HG02798 (cell line): ENCODE results near the gene CLIP2.
"Not testable (repeated sequence)": the region's sequence is repeated elsewhere in the genome, so short reads cannot be mapped to it uniquely, and the experiment has no call there.

Experiments
- ATAC-seq: cut with Tn5 transposase; IDR thresholded peaks from one replicate; pipeline ENCODE4 v1.9.1; 2021; ENCODE audit warnings: mild to moderate bottlenecking; ENCODE audit not compliant: unreplicated experiment, poor library complexity

CLIP2 gene

DNA sequence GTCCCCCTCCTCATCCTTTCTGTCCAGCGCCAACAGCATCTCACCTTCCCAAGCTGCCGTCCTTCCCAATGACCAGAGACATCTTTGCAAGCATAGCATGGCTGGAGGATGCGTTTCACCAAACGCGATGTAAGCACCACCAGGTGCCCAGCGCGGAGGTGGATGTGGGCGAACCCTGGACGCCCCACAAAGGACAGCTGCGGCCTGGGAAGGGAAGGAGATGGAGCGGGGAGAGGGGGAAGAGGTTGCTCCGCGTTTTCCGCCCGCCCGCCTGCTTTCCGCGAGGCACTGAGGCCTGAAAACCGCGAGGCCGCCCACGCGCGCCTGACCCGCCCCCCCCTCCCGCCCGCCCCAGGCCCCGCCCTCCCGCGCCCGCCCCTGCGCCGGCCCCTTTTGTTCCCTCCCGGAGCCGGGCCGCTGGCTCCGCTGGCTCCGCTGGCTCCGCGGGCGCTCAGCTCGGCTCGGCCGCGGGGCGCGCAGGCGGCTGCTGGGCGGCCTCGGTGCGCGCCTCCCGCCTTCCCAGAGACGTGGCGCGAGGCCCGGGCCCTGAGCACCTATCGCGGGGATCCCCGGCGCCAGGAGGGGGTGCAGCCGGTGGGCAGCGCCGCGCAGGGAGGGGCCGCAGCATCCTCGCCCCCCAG is at the start of gene CLIP2:
Gene CLIP2, plus strand, starts transcription at position 390 of the 641 bp plus-strand sequence. CDS start 28,140 bp downstream, outside the sequence.
- ATAC-seq = peak; percentile 54

DNA sequence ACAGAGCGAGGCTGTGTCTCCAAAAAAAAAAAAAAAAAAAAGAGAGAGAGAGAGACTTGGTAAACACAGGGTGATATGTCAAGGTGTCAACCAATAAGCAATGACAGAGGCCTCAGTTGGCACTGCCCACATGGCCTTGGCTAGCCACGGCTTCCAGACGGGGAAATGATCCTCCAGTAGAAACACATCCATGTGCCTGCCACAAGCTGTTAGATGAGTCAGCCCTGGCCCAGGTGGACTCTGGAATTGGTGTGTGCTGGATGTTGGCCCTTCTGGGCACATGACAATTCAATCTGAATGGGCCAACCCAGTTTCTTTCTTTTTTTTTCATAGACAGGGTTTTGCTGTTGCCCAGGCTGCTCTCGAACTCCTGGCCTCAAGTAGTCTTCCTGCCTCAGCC is 48.7 kb upstream of the CLIP2 start:
- no peak for ATAC-seq

DNA sequence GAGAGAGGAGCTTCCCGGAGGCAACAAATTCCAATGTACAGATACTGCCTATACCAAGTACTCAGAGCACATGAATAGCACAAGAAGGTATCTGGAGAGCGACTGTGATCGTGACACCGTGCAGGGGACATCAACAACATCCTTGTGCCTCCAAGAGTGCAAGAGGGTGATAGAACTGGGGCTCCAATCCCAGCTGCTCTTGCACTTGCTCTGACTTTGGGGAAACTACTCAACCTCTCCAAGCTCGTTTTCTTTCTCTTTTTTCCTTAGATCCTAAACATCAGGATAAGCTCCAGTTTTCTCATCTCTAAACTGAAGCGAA is 47.1 kb upstream of the CLIP2 start:
- no peak for ATAC-seq

DNA sequence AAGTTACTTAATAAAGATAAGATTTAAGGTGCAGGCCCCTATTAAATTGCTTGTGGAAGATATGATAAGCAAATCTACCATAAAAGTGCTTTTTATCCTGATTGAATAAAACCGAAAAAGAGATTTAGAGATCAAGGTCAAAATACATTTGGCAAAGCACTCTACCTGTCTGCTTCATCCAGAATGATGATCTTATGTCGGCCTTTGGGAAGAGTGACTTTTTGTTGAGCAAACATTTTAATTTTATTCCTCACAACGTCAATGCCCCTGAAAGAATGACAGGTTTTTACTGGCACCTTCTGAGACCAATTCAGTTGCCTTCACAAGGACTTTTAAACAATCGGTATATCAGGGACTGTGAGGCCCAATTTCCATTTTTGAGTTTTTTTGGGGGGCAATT is 42.7 kb upstream of the CLIP2 start:
- ATAC-seq = no peak

DNA sequence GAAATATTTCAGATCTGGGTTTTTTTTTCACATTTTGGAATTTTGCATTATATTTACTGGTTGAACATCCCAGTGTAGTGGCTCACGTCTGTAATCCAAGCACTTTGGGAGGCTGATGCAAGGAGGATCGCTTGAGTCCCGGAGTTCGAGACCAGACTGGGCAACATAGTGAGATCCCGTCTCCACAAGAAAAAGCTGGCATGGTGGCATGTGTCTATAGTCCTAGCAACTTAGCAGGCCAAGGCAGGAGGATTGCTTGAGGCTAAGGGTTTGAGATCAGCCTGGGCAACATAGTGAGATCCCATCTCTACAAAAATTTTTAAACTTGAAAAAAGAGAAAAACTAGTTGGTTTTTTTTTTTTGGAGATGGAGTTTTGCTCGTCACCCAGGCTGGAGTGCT is 41.1 kb upstream of the CLIP2 start:
- ATAC-seq = no peak

DNA sequence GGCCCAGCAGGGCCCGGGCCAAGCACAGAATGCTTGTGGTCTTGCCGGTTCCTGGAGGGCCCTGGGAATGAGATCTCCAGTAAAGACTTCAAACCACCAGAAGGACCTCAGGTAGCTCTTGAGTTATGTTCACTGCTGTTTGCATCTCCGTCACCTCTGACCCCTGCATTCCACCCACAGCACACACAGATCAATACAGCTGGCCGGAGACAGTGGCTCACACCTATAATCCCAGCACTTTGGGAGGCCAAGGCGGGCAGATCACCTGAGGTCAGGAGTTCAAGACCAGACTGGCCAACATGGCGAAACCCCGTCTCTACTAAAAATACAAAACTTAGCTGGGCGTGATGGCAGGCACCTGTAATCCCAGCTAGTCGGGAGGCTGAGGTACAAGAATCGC is 40.1 kb upstream of the CLIP2 start:
- ATAC-seq = not testable (repeated sequence)

DNA sequence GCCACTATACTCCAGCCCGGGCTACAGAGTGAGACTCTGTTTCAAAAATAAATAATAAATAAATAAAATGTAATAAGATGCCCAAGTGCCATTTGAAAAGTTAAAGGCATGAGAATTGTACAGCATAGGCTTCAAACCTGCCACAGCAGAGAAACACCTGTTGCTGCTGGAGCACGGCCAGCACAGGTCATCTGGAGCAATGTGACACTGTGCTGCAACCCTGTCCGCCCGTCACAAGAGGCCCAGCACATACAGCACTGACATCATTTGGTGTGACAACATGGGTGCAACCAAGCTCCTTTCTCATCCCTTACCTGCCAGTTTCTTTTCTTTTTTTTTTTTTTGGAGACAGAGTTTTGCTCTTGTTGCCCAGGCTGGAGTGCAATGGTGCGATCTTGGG is 36.3 kb upstream of the CLIP2 start:
- ATAC-seq = no peak

DNA sequence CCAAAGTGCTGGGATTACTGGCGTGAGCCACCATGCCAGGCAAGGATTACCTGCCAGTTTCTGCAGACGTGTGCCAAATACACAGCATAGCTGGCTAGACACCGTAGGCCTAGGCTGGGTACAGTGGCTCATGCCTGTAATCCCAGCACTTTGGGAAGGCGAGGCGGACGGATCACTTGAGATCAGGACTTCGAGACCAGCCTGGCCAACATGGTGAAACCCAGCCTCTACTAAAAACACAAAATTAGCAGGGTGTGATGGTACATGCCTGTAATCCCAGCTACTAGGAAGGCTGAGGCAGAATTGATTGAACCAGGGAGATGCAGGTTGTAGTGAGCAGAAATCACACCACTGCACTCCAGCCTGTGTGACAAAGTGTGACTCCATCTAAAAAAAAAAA is 35.9 kb upstream of the CLIP2 start:
- no peak for ATAC-seq

DNA sequence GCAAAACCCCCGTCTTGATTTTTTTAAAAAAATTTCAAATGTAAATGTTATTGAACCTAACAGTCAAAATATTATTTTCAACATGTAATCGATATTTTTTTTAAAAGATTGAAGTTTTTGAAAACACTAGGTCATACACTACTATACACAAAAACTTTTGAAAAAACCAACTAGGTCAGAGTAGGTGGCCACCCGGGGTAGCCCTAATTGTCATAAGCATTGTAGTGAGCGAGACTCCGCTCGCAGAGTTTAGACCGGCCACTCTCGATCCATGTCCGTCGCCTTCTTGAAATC is 35.4 kb upstream of the CLIP2 start:
- no peak for ATAC-seq

DNA sequence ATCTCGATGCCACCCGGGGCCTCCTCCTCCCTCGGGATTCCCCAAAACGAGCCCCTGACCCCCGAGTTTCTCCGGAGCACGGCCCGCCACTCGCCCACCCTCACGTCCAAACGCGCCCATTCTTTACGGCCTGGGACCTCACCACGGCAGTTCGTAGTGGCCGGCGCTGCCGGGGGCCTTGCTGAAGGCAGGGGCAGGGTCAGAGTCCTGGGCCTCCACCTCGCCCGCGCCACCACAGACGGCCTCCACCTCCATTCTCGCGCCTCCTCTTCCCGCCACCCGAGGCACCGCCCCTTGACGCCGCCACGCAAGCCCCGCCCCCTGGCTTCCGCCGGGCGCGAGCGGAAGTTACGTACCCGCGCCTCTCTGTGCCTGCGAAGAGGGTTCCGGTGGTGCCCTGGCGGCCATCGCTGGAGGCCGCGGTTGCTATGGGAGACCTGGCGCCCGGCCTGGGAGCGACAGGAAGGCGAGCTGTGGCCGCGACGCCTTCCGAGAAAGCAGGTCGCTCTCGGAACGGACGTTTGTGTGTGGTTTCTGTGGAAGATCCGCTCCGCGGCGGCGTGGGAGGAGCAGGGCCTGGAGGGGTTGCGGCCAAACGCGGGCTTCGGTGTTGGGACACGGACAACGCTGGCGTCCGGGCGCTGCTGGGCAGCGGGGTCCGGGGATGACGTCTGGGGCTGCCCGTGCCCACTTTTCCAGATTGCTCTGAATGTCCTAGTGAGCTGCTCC is 34.9 kb upstream of the CLIP2 start, which contains the start of gene RFC2:
Gene RFC2, minus strand, starts transcription at position 271 of the 729 bp plus-strand sequence. Its CDS starts 16 bp downstream, at position 255.
- peak; percentile 95 for ATAC-seq

DNA sequence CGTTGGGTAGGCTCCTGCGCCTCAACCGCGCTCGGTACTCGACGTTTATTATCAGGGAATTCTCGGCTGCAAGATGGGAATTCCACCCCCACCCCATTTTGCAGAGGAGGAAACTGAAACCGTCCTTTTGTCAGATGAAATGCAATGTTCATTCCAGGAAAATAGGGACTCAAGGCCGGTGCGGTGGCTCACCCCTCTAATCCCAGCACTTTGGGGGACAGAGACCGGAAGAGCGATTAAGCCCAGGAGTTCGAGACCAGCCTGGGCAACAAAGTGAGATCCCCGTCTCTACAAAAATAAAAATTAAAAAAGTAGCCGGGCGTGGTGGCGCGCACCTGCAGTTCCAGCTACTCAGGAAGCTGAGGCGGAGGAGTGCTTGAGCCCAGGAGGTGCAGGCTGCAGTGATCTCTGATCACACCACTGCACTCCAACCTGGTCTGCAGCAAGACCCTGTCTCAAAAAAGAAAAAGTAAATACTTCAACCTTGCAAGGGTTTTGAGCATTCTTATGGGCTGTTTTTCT is 34.3 kb upstream of the CLIP2 start:
- no peak for ATAC-seq

DNA sequence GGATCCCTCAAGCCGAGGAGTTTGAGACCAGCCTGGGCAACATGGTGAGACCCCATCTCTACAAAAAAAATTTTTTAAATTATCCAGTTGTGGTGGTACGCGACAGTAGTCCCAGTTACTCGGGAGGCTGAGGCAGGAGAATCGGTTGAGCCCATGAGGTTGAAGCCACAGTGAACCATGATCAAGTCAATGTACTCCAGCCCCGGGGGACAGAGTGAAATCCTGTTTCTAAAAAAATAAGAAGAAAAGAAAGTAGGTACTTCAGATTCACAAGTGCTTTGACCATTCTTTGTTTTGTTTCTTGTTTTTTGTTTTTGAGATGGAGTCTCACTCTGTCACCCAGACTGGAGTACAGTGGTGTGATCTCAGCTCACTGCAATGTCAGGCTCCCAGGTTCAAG is 33.7 kb upstream of the CLIP2 start:
- ATAC-seq = not testable (repeated sequence)

DNA sequence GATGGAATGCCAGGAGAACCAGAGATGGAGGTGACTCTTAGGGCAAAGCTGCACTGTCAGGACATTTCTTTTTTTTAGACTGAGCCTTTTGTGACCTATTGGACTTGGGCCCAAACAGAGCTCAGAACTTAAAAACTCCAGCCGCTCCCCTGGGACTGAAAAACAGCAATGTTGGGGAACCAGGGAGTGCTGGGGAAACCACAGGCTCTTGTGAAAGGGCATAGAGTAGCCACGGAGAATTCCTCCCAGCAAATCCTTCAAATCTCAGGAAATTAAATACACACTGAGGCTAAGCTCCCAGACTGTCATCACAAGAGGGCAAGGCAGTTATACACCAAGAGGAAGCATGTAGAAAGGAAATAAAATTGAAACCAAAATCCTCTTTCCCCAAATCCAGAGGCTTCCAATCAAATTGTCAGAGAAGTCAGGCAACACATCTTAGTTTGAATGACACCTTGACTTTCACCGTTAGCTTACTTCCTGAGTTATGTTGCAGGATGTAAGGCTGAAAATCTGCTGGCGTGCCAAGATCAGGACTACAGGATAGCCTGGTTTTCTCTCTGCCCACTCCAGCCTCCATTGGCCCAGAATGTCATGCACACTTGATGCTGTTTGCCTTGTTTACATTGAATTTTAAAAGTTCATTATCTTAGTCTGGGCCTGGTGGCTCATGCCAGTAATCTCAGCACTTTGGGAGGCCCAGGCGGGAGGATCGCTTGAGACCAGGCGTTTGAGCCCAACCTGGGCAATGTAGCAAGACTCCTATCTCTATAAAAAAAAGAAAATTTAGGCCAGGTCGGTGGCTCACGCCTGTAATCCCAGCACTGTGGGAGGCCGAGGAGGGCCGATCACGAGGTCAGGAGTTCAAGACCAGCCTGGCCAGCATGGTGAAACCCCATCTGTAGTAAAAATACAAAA is 32.5 kb upstream of the CLIP2 start:
- no peak for ATAC-seq

DNA sequence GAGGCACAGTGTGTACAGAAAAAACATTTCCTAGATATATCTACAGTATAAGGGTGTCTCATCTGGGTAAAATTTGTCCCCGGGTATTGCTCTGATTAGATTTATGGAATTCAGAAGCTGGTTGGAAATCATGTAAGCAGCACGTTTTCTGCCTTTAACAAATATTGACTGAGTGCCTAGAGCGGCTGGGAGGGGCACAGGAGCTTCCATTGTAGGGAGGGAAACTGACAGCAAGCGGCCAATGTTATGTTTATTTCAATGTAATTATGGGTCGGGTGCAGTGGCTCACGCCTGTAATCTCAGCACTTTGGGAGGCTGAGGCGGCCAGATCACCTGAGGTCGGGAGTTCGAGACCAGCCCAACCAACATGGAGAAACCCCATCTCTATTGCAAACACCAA is 30.6 kb upstream of the CLIP2 start:
- no peak for ATAC-seq

DNA sequence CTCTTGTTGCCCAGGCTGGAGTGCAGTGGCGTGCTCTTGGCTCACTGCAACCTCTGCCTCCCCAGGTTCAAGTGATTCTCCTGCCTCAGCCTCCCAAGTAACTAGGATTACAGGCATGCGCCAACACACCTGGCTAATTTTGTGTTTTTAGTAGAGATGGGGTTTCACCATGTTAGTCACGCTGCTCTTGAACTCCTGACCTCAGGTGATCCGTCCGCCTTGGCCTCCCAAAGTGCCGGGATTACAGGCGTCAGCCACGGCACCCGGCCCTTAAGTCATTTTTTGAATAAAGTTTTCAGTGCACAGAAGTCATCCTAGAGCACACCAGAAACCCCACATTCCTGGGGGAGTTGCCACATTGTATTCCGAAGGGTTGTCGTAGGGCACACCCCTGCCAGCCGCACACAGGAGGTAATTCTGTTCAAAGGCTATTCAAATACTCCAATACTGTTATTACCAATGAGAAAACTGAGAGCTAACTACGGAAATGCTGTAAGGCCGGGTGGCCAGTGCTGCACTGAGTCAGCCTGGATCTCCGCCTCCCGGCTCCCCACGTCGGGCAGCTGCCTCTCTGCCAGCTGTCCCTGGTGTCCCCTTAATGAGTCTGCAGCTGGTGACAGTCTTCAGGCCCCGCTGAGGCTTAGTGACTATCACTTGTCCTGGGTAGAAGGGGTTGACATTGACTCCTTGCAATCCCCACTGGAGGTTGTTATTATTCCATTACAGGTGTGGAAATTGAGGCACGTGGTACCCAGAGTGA is 26.4 kb upstream of the CLIP2 start:
- ATAC-seq = no peak

DNA sequence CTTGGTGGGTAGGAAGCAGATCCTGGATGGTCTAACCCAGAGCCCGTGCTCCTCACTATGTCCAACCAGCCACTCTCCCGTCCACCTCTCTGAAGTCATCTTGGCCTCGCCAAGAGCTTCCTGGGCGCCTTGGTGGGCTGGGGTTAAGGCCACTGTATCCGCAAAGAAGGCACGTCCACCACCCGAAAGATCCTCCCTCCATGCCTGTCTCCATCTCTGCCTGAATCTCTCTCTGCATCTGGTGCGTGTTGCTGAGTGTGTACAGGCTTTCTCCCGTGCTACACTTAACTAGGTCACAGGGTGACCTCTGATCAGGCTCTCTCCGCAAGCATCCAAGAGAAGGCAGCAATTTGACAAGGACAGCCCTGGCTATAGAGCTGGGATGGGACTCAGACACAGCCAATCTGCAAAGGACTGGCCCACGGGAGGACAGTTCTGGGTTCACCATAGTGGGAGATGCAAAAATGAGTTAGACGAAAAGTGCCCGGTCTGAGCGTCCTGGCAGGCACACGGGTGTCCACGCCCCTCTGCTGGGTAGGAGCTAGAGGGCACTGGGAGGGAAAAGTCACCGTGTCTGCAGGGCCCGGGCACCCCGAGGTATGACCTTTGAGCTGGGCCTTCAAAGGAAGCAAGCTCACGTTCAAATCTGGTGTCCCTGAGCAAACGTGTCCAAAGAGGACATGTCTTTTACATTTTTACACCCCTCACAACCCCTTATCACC is 25.6 kb upstream of the CLIP2 start:
- ATAC-seq = no peak

DNA sequence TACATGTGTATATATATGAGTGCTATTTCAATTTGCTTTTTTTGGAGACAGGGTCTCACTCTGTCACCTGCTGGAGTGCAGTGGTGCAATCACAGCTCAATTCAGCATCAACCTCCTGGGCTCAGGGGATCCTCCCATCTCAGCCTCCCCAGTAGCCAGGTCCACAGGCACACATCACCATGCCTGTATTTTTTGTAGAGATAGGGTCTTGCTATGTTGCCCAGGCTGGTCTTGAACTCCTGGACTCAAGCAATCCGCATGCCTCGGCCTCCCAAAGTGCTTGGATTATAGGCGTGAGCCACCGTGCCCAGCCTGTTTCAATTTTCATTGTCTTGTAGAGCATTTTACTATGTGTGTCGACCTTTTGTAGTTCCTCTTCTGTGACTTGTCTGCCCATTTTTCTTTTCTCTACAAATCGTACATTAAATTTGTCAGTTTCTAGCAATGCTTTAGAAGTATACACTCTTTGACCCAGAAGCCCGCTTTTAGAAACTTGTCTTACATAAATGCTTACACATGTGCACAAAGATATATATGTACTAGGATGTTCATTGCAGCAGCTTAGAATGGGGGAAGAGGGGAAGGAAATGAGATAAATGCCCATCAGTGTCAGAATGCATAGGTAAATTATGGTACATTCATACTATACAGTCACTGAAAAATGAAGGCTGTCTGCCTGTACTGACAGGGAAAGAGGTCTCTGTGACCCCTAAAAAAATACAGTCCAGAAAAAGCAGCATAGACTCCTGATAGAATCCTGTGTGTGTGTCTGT is 22.8 kb upstream of the CLIP2 start:
- ATAC-seq = no peak

DNA sequence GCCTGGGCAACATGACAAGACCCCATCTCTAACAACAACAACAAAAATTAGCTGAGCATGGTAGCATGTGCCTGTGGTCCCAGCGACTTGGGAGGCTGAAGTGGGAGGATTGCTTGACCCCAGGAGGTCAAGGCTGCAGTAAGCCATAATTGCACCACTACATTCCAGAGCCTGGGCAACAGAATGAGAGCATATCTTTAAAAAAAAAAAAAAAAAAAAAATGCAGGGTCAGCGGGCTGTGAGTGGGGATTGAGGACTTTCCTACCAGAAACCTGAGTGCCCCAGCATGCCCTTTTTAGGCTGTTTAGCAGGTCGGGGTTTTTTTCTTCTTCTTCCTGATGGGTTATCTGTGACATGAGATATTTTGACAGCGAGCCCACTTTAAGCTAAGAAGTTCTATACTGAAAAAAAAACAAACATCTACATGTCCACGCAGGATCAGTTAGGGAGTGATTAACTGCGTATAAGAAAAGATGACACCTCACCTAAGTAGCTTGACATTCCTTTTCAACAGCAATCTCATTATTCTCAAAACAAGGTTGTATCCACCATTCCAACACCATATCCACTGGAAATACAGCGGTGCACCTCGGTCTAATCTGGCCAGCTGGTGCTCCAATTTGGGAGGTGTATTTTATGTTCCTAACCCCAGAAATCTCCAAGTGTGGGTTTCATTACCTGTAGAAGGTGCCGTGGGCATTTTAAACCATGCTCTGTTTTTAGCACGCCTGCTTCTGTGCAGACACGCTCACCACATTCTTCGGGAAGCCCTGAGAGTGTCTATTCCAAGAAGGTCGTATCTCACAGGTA is 21.2 kb upstream of the CLIP2 start:
- no peak for ATAC-seq
